ENCODE measurements around the gene CCDC57.

DNA sequence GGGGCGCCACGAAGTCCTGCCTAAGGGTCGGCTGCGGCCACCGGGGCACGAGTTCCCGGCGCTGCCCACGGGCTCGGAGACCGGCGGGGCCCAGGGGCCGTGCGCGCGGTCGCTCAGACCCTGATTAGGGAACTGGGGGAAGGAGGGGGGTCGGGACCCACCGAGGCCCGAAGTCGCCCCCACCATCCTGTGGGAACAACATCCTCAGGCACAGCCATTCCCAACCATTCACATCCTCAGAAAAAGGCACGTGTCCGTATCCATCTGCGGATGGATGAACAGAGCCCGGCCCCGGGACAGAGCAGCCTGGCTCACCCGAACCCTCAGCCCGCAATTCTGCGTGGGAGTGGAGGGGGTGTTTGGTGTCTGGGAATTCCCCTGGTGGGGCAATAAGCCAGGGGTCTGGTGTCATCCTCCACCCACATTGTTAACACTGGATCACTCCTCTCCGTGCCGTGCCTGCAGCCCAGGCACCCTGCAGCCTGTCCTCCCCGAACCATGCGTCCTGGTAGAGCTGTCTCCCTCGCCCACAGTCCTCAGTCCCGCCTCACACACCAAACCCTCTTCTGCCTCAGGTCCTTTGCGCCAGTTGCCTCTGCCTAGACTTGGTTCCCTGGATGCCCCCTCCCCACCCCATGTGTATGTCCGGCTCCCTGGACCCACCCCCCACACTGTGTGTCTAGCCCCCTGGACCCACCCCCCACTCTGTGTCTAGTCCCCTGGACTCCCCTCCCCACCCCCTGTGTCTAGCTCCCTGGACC lies 789 bp upstream of the CCDC57 start:
- TF ChIP-seq CTCF (IDR thresholded peaks at IDR 0.05 in 8 of 11, conservative IDR thresholded peaks at IDR 0.05 in 3 of 11), result no peak
- no peak for TF ChIP-seq POLR2AphosphoS5 (IDR thresholded peaks at IDR 0.05)
